ENCODE data around the gene TLE5.

DNA sequence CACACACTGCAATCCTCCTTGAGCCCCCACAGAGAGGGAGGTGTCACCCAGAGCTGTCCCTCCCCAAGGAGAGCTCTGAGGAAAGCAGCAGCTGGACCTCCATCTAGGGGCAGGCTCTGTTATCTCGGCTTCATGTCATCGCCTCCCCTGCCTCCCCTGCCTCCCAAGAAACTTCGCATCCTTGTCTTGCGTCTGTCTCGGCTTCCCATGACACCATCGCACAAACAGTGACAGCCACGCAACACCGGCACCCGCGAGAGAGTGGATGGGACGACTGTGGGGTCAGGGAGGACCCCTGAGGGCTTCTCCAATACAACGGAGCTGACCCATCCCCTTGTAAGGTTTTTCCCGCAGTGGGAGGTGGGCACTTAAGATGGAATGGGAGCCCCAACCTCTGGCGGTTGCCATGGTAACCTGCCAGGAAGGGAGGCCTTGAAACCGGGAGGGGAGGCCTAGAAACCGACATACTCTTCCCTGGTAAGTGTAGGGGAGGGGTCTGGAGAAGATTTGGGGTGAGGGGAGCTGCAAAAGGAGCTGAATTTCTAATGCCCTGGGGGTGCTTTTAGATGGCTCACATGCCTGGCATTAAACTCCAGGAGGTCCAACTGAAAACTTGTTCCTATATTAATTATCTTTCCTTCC is 49.6 kb downstream of the TLE5 start:
- TF ChIP-seq, protein P1, sequence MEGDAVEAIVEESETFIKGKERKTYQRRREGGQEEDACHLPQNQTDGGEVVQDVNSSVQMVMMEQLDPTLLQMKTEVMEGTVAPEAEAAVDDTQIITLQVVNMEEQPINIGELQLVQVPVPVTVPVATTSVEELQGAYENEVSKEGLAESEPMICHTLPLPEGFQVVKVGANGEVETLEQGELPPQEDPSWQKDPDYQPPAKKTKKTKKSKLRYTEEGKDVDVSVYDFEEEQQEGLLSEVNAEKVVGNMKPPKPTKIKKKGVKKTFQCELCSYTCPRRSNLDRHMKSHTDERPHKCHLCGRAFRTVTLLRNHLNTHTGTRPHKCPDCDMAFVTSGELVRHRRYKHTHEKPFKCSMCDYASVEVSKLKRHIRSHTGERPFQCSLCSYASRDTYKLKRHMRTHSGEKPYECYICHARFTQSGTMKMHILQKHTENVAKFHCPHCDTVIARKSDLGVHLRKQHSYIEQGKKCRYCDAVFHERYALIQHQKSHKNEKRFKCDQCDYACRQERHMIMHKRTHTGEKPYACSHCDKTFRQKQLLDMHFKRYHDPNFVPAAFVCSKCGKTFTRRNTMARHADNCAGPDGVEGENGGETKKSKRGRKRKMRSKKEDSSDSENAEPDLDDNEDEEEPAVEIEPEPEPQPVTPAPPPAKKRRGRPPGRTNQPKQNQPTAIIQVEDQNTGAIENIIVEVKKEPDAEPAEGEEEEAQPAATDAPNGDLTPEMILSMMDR (IDR thresholded peaks at IDR 0.05) = no peak
- no peak for TF ChIP-seq POLR2A (IDR thresholded peaks at IDR 0.05)

Data from sigmoid colon (tissue), 3 donors.